Measurements from ENCODE around the gene ZNF329.

Gene ZNF329

DNA sequence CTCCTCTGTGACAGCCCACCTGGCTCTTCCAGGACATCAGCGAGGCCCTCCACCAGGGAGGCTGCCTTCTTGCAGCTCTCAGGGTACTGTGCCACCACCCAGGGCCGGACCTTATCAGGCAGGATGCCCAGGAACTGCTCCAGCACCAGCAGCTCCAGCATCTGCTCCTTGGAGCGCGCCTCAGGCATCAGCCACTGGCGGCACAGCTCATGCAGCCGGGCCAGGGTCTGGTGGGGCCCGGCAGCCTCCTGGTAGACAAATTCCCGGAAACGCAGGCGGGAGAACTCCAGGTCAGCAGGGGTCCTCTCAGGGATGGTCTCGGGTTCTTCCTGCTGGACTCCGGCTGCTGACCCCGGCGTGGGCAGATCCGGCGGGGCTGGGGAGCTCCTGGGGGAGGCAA lies 60.7 kb downstream of the ZNF329 start:
- Histone ChIP-seq H3K4me3 (no peak overlapping the region), H3K27ac (no peak overlapping the region), H3K36me3 (ENCODE audit: insufficient read depth, low read length) (no peaks in the 10 kb centered on the region), H3K9ac (ENCODE audit: insufficient read length) (no peak overlapping the region), H3K9me3 (ENCODE audit: low read depth, low read length) (no peaks in the 10 kb centered on the region)
- DNase-seq (ENCODE audit: low read depth, low spot score), result no peak
- no peak for TF ChIP-seq EZH2 (IDR thresholded peaks at IDR 0.05)
- no peak for TF ChIP-seq FOXP2 (optimal IDR thresholded peaks at IDR 0.05; ENCODE audit: control extremely low read depth, extremely low read length, insufficient read depth)
- TF ChIP-seq POLR2AphosphoS5 (IDR thresholded peaks at IDR 0.05; ENCODE audit: borderline replicate concordance, low read depth, low read length), result no peak

DNA sequence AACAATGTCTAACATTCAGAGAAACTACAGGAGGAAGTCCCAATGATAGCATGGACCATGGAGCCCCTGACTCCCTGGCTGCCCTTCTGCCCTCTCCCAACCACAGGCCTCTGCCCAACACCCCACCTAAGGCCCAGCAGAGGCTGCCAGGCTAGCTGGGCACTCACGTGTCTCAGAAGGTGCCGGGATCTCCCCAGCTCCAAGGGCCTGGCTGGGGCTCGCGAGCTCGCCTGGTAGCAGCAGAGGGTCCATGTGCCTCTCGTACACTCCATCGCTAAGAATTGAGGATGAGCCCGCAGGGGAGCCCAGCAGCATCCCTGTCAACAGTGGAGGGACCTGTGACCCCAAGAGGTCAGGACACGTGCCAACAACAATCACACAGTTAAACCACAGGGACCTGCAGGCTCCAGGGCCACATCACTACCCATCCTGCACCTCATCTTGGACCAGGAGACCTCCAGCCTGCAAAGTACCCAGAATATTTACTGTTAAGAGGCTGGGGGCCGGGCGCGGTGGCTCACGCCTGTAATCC lies 62.0 kb downstream of the ZNF329 start:
- H3K9ac ChIP-seq (ENCODE audit: insufficient read length), result no peak overlapping the region
- no peak overlapping the region for H3K27ac ChIP-seq
- H3K36me3 ChIP-seq (ENCODE audit: insufficient read depth, low read length), result no peaks in the 10 kb centered on the region
- DNase-seq (ENCODE audit: low read depth, low spot score), result no peak
- H3K4me3 ChIP-seq, result no peak overlapping the region
- TF ChIP-seq FOXP2 (optimal IDR thresholded peaks at IDR 0.05; ENCODE audit: control extremely low read depth, extremely low read length, insufficient read depth), result no peak
- no peaks in the 10 kb centered on the region for H3K9me3 ChIP-seq (ENCODE audit: low read depth, low read length)

DNA sequence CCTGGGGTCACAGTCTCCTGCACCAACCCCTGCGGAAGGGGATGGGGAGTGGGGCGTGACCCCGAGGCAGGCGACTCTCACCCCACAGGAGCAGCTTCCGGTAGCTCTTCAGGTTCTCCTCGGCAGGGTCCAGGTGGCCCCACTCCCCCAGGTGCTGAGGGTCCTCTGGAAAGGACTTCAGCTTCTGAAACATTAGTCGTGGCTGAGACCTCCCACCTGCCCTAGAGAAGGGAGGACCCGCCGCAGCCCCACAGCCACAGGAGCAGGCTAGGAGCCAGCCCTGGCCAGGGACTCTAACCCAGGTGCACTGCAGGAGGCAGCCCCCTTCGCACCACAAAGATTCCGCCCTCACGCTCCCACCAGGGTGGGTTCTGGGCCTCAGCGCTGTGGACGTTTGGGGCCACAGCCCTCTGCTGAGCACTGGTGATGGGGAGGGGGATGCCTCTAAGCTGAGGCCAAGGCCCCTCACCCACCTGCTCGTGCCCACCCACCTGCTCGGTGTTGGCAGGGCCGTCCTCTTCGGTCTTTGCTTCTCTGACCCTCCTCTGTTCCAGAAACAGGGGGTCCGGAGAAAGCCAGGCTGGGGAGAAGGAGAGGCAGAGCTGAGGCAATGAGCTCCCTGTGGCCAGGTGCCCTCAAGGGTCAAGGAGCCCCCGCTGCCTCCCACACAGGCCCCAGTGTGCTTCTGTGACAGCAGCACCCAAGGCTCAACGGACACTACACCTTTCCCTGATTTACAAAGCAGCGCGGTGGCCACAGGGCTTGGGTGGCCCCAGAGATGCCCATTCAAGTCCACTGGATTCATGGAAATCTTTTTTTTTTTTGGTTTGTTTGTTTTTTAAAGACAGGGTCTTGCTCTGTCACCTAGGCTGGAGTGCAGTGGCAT lies 63.5 kb downstream of the ZNF329 start:
- TF ChIP-seq FOXP2 (optimal IDR thresholded peaks at IDR 0.05; ENCODE audit: control extremely low read depth, extremely low read length, insufficient read depth) (no peak), POLR2AphosphoS5 (IDR thresholded peaks at IDR 0.05; ENCODE audit: borderline replicate concordance, low read depth, low read length) (no peak), EZH2 (IDR thresholded peaks at IDR 0.05) (no peak)
- no peaks in the 10 kb centered on the region for H3K36me3 ChIP-seq (ENCODE audit: insufficient read depth, low read length)
- H3K4me3 ChIP-seq, result no peak overlapping the region
- no peak overlapping the region for H3K27ac ChIP-seq
- no peak for DNase-seq (ENCODE audit: low read depth, low spot score)
- H3K9me3 ChIP-seq (ENCODE audit: low read depth, low read length), result no peaks in the 10 kb centered on the region
- H3K9ac ChIP-seq (ENCODE audit: insufficient read length), result no peak overlapping the region

GRCh38 chr19:58085348-58085875 lies 65.2 kb downstream of the ZNF329 start:
- TF ChIP-seq FOXP2 (optimal IDR thresholded peaks at IDR 0.05; ENCODE audit: control extremely low read depth, extremely low read length, insufficient read depth) (no peak), EZH2 (IDR thresholded peaks at IDR 0.05) (no peak), POLR2AphosphoS5 (IDR thresholded peaks at IDR 0.05; ENCODE audit: borderline replicate concordance, low read depth, low read length) (no peak)
- no peaks in the 10 kb centered on the region for H3K36me3 ChIP-seq (ENCODE audit: insufficient read depth, low read length)
- DNase-seq (ENCODE audit: low read depth, low spot score), result no peak
- H3K4me3 ChIP-seq, result no peak overlapping the region
- no peak overlapping the region for H3K9ac ChIP-seq (ENCODE audit: insufficient read length)
- H3K27ac ChIP-seq, result no peak overlapping the region
- no peaks in the 10 kb centered on the region for H3K9me3 ChIP-seq (ENCODE audit: low read depth, low read length)

- H3K36me3 ChIP-seq (ENCODE audit: insufficient read depth, low read length), result no peaks in the 10 kb centered on the region
- H3K27ac ChIP-seq, result no peak overlapping the region
- no peak overlapping the region for H3K9ac ChIP-seq (ENCODE audit: insufficient read length)
- H3K4me3 ChIP-seq, result no peak overlapping the region
- DNase-seq (ENCODE audit: low read depth, low spot score), result no peak
- no peaks in the 10 kb centered on the region for H3K9me3 ChIP-seq (ENCODE audit: low read depth, low read length)
- TF ChIP-seq POLR2AphosphoS5 (IDR thresholded peaks at IDR 0.05; ENCODE audit: borderline replicate concordance, low read depth, low read length) (no peak), EZH2 (IDR thresholded peaks at IDR 0.05) (no peak), FOXP2 (optimal IDR thresholded peaks at IDR 0.05; ENCODE audit: control extremely low read depth, extremely low read length, insufficient read depth) (no peak)
Measured at GRCh38 chr19:58084596-58085347, 65.8 kb downstream of the ZNF329 start.

DNA sequence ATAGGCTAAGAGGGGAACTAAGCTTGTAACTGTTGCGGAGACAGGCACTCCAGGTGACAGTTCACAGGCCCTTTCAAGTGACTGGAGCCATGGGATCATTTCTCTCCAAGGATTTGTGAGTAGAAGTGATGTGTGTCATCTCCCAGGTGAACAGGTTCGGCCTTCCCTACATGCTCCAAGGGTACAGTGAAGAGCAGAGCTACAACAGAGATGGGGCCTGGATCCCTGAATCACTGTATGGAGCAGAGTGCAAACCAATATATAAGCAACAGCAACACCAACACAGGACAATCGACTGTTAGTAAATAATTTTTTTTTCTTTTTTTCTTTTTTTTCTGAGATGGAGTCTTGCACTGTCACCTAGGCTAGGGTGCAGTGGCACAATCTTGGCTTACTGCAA lies 67.6 kb downstream of the ZNF329 start:
- H3K36me3 ChIP-seq (ENCODE audit: insufficient read depth, low read length), result no peaks in the 10 kb centered on the region
- no peaks in the 10 kb centered on the region for H3K9me3 ChIP-seq (ENCODE audit: low read depth, low read length)
- H3K4me3 ChIP-seq, result no peak overlapping the region
- no peak for TF ChIP-seq EZH2 (IDR thresholded peaks at IDR 0.05)
- no peak for TF ChIP-seq FOXP2 (optimal IDR thresholded peaks at IDR 0.05; ENCODE audit: control extremely low read depth, extremely low read length, insufficient read depth)
- no peak for TF ChIP-seq POLR2AphosphoS5 (IDR thresholded peaks at IDR 0.05; ENCODE audit: borderline replicate concordance, low read depth, low read length)
- H3K27ac ChIP-seq, result no peak overlapping the region
- DNase-seq (ENCODE audit: low read depth, low spot score), result no peak
- no peak overlapping the region for H3K9ac ChIP-seq (ENCODE audit: insufficient read length)

DNA sequence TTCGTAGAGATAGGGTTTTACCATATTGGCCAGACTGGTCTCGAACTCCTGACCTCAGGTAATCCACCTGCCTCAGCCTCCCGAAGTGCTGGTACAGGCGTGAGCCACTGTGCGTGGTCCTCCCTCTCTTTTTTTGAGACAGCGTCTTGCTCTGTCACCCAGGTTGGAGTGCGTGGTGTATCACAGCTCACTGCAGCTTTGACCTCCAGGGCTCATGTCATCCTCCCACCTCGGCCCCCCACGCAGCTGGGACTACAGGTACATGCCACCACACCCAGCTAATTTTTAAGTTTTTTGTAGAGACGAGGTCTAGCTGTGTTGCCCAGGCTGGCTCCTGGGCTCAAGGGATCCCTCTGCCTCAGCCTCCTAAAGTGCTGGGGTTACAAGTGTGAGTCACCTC lies 70.8 kb downstream of the ZNF329 start:
- Histone ChIP-seq H3K36me3 (ENCODE audit: insufficient read depth, low read length) (no peaks in the 10 kb centered on the region), H3K9me3 (ENCODE audit: low read depth, low read length) (no peaks in the 10 kb centered on the region), H3K4me3 (no peak overlapping the region), H3K9ac (ENCODE audit: insufficient read length) (no peak overlapping the region), H3K27ac (no peak overlapping the region)
- TF ChIP-seq EZH2 (IDR thresholded peaks at IDR 0.05), result no peak
- TF ChIP-seq FOXP2 (optimal IDR thresholded peaks at IDR 0.05; ENCODE audit: control extremely low read depth, extremely low read length, insufficient read depth), result no peak
- TF ChIP-seq POLR2AphosphoS5 (IDR thresholded peaks at IDR 0.05; ENCODE audit: borderline replicate concordance, low read depth, low read length), result no peak
- DNase-seq (ENCODE audit: low read depth, low spot score), result no peak
